ENCODE results near the gene AIPL1. TPM values are rescaled to one million over a fixed set of nuclear protein-coding genes. Genes with fewer than 3 reads are reported as not detected.
A peak's percentile ranks its signal among the peaks of the same experiment; 100 is the strongest.

AIPL1 gene
- total and polyA plus RNA-seq, 2 experiments from 2014 or later = not detected

- DNase-seq (ENCODE audit: low read depth in 1 of 2, low spot score in 1 of 2) = no peak
- no peak overlapping the region for H3K4me3 ChIP-seq
- H3K27me3 ChIP-seq = no peaks in the 10 kb centered on the region
- H3K36me3 ChIP-seq = no peaks in the 10 kb centered on the region
- no peak overlapping the region for H3K27ac ChIP-seq
- no peak for TF ChIP-seq CTCF (IDR thresholded peaks at IDR 0.05; ENCODE audit: low read depth, low read length)
- H3K9me3 ChIP-seq (ENCODE audit: low read depth) = no peaks in the 10 kb centered on the region
- no peaks in the 10 kb centered on the region for H3K4me1 ChIP-seq (ENCODE audit: low read depth)
Measured at GRCh38 chr17:6474906-6475305, 40.0 kb upstream of the AIPL1 start.

- H3K4me3 ChIP-seq = no peak overlapping the region
- no peaks in the 10 kb centered on the region for H3K4me1 ChIP-seq (ENCODE audit: low read depth)
- no peak overlapping the region for H3K27ac ChIP-seq
- H3K36me3 ChIP-seq = no peaks in the 10 kb centered on the region
- no peak for DNase-seq (ENCODE audit: low read depth in 1 of 2, low spot score in 1 of 2)
- H3K9me3 ChIP-seq (ENCODE audit: low read depth) = no peaks in the 10 kb centered on the region
- H3K27me3 ChIP-seq = no peaks in the 10 kb centered on the region
- no peak for TF ChIP-seq CTCF (IDR thresholded peaks at IDR 0.05; ENCODE audit: low read depth, low read length)
Measured at GRCh38 chr17:6474376-6474775, 39.5 kb upstream of the AIPL1 start.

GRCh38 chr17:6473128-6473767 lies 38.3 kb upstream of the AIPL1 start:
- H3K27ac ChIP-seq = no peak overlapping the region
- peak; percentile 97 for TF ChIP-seq CTCF (IDR thresholded peaks at IDR 0.05; ENCODE audit: low read depth, low read length)
- DNase-seq (ENCODE audit: low read depth in 1 of 2, low spot score in 1 of 2) = peak; percentile 81 to 82
- no peak overlapping the region for H3K4me3 ChIP-seq
- H3K4me1 ChIP-seq (ENCODE audit: low read depth) = no peaks in the 10 kb centered on the region
- H3K9me3 ChIP-seq (ENCODE audit: low read depth) = no peaks in the 10 kb centered on the region
- H3K27me3 ChIP-seq = no peaks in the 10 kb centered on the region
- no peaks in the 10 kb centered on the region for H3K36me3 ChIP-seq

GRCh38 chr17:6472517-6472916 lies 37.6 kb upstream of the AIPL1 start:
- H3K27ac ChIP-seq = no peak overlapping the region
- no peak overlapping the region for H3K4me3 ChIP-seq
- DNase-seq (ENCODE audit: low read depth in 1 of 2, low spot score in 1 of 2) = no peak
- H3K36me3 ChIP-seq = no peaks in the 10 kb centered on the region
- H3K9me3 ChIP-seq (ENCODE audit: low read depth) = no peaks in the 10 kb centered on the region
- H3K27me3 ChIP-seq = no peaks in the 10 kb centered on the region
- TF ChIP-seq CTCF (IDR thresholded peaks at IDR 0.05; ENCODE audit: low read depth, low read length) = no peak
- no peaks in the 10 kb centered on the region for H3K4me1 ChIP-seq (ENCODE audit: low read depth)

- Histone ChIP-seq H3K36me3 (no peaks in the 10 kb centered on the region), H3K4me1 (ENCODE audit: low read depth) (no peaks in the 10 kb centered on the region), H3K4me3 (no peak overlapping the region), H3K27ac (no peak overlapping the region), H3K9me3 (ENCODE audit: low read depth) (no peaks in the 10 kb centered on the region), H3K27me3 (no peaks in the 10 kb centered on the region)
- DNase-seq (ENCODE audit: low read depth in 1 of 2, low spot score in 1 of 2) = peak in 1 of 2 donors; percentile 74
- no peak for TF ChIP-seq CTCF (IDR thresholded peaks at IDR 0.05; ENCODE audit: low read depth, low read length)
Measured at GRCh38 chr17:6471531-6472465, 36.9 kb upstream of the AIPL1 start.

Measured in cardiac muscle cell (in vitro differentiated cells and primary cell).